Lower leg skin (tissue), 4 donors: ENCODE results near the gene LYRM9. TPM values are rescaled to one million over a fixed set of nuclear protein-coding genes. Genes with fewer than 3 reads are reported as not detected.

Source experiments
- DNase-seq, 2 donors: peaks; one replicate each; pipeline ENCODE4 v3.0.0-alpha.2; 2019; ENCODE audit warnings: low spot score in 2 of 2
- H3K4me3 ChIP-seq: fragments of 200-600 bp; sonication (generic); 2 replicates; pipeline ENCODE4 v1.5.1; 2017; ENCODE audit warnings: mild to moderate bottlenecking, low read depth; ENCODE audit not compliant: poor library complexity, severe bottlenecking
- CTCF ChIP-seq, 3 donors: fragments of 450-650 bp; IDR thresholded peaks; one replicate each; pipeline ENCODE4 v1.5.1; 2016; ENCODE audit warnings: antibody characterized with exemption in 3 of 3, mild to moderate bottlenecking in 3 of 3, moderate library complexity in 2 of 3
- POLR2A ChIP-seq, 2 donors: fragments of 450-650 bp; IDR thresholded peaks; one replicate each; pipeline ENCODE4 v1.6.1; 2016 to 2017; ENCODE audit warnings: antibody characterized with exemption in 2 of 2, mild to moderate bottlenecking in 1 of 2, moderate library complexity in 1 of 2
- WGBS, 2 donors: methylation state at CpG; one replicate each; pipeline ENCODE4 v1.1.5; 2018; 5-methylcytosine and 5-hydroxymethylcytosine counted together
- intact Hi-C: fragments of 100-400 bp; cut with DNase I; formaldehyde crosslinking; loops from one replicate; pipeline ENCODE4 v1.15.0; 2023; ENCODE audit warnings: low total_unique reads
- total RNA-seq, 4 donors: library from RNA; depleted of rRNA; stranded (reverse); fragments of >200 nt; gene quantifications; one replicate each; pipeline ENCODE4 v1.1.0, GENCODE V29; 2016

Gene LYRM9
- total RNA-seq, 4 donors from 2014 or later: 5.5 to 23.4 (median 22.8) TPM

GRCh38 chr17:27858621-27859305 is 34.4 kb downstream of the LYRM9 start:
- 92 to 93% methylated on average over 6 of the region's 6 CpGs for WGBS, 2 donors
- no peak overlapping the region for H3K4me3 ChIP-seq
- DNase-seq: no peak
- intact Hi-C loops: no loop called here
- no peak for TF ChIP-seq POLR2A (IDR thresholded peaks at IDR 0.05)
- no peak for TF ChIP-seq CTCF (IDR thresholded peaks at IDR 0.05)

GRCh38 chr17:27856676-27857432 is 36.3 kb downstream of the LYRM9 start:
- no peak for DNase-seq
- no peak overlapping the region for H3K4me3 ChIP-seq
- WGBS, 2 donors: 78 to 86% methylated on average over 5 of the region's 5 CpGs
- intact Hi-C loops: no loop called here
- no peak for TF ChIP-seq POLR2A (IDR thresholded peaks at IDR 0.05)
- TF ChIP-seq CTCF (IDR thresholded peaks at IDR 0.05): no peak

- TF ChIP-seq CTCF (IDR thresholded peaks at IDR 0.05): no peak
- TF ChIP-seq POLR2A (IDR thresholded peaks at IDR 0.05): no peak
- DNase-seq: no peak
- H3K4me3 ChIP-seq: no peak overlapping the region
- 97 to 98% methylated on average over 3 of the region's 3 CpGs for WGBS, 2 donors
- intact Hi-C loops: no loop called here
Measured at GRCh38 chr17:27855454-27855853, 37.7 kb downstream of the LYRM9 start.

- H3K4me3 ChIP-seq: no peak overlapping the region
- 90 to 91% methylated on average over 5 of the region's 5 CpGs for WGBS, 2 donors
- no peak for DNase-seq
- no peak for TF ChIP-seq POLR2A (IDR thresholded peaks at IDR 0.05)
- TF ChIP-seq CTCF (IDR thresholded peaks at IDR 0.05): no peak
- intact Hi-C loops: no loop called here
Measured at GRCh38 chr17:27854163-27854562, 39.0 kb downstream of the LYRM9 start.

- no peak overlapping the region for H3K4me3 ChIP-seq
- intact Hi-C loops: no loop called here
- TF ChIP-seq CTCF (IDR thresholded peaks at IDR 0.05): no peak
- TF ChIP-seq POLR2A (IDR thresholded peaks at IDR 0.05): no peak
- WGBS, 2 donors: 80 to 81% methylated on average over 3 of the region's 3 CpGs
- DNase-seq: no peak
Measured at GRCh38 chr17:27853091-27853490, 40.1 kb downstream of the LYRM9 start.
